Activated naive CD8-positive, alpha-beta T cell treated with anti-CD3 and anti-CD28 coated beads for 36 hours (primary cell): ENCODE measurements around the gene TGFBR1. TPM values are rescaled to one million over a fixed set of nuclear protein-coding genes. Genes with fewer than 3 reads are reported as not detected.

Source experiments
- DNase-seq: peaks from one replicate; pipeline ENCODE4 v3.0.0; 2021
- H3K27ac Mint-ChIP-seq: one replicate; pipeline ENCODE4 v1.8.0; 2022; ENCODE audit warnings: mild to moderate bottlenecking, moderate library complexity, mixed read lengths
- H3K27me3 Mint-ChIP-seq: one replicate; pipeline ENCODE4 v1.8.0; 2022; ENCODE audit warnings: mild to moderate bottlenecking, mixed read lengths
- H3K36me3 Mint-ChIP-seq: one replicate; pipeline ENCODE4 v1.8.0; 2021; ENCODE audit warnings: mild to moderate bottlenecking, mixed read lengths
- H3K4me1 Mint-ChIP-seq: one replicate; pipeline ENCODE4 v1.8.0; 2021; ENCODE audit warnings: mixed read lengths
- H3K4me3 Mint-ChIP-seq: one replicate; pipeline ENCODE4 v1.8.0; 2022; ENCODE audit warnings: mild to moderate bottlenecking, moderate library complexity, mixed read lengths
- H3K9me3 Mint-ChIP-seq: one replicate; pipeline ENCODE4 v1.8.0; 2022; ENCODE audit warnings: mixed read lengths
- total RNA-seq, 2 experiments: library from RNA; stranded (reverse); gene quantifications; one replicate each; pipeline ENCODE4 v1.2.3, GENCODE V29; 2021

The TGFBR1 gene
- total RNA-seq, 2 experiments from 2014 or later = 30.4 to 32.1 TPM

DNA sequence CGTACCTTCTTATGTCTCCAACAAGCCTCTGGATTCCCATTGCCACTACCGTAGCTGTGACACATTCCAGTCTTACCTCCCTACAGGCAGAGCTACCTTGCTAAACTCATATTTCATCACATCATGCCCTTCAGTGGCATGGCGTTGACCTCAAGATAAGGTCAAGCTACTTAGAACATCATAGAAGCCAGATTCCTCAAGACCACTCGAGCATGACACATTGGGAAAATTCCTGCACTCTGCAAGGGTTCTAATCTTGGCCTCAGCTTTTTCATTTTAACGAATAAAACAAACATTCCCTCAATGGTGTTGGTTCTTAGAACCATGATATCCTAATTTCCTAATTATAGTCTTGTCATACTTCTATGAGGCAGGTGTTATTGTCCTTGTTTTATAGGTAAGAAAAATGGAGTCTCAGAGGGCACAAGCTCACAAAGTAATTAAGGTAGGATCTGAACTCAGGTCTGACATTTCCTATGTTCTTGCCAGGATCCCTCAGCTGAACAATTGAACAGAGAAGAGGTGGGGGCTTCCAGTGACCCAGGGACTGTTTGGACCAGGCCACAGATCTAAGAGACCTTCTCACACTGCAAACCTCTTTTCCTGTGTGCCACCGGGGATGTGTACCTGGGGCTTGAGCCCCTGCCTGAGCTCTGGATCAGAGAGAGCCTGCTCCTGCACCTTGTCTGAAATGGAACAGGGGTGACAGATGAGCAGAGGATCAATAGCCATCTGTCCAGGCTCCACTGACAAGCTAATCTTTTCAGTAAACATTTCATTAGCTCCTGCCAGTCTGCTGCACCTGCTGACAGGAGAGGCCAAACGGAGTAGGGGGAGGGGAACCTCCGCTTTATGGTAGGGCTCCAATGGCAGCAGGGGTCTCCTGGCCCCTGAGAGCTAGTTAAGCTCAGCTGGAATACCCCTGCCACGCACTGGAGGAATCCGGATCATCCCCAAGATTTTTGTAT lies 67.5 kb downstream of the TGFBR1 start:
- H3K4me3 Mint-ChIP-seq = no peak overlapping the region
- no peaks in the 10 kb centered on the region for H3K9me3 Mint-ChIP-seq
- peaks cover 4% of the 10 kb centered on the region for H3K27me3 Mint-ChIP-seq
- no peaks in the 10 kb centered on the region for H3K36me3 Mint-ChIP-seq
- peaks cover 30% of the 10 kb centered on the region for H3K4me1 Mint-ChIP-seq
- no peak overlapping the region for H3K27ac Mint-ChIP-seq
- DNase-seq = no peak

DNA sequence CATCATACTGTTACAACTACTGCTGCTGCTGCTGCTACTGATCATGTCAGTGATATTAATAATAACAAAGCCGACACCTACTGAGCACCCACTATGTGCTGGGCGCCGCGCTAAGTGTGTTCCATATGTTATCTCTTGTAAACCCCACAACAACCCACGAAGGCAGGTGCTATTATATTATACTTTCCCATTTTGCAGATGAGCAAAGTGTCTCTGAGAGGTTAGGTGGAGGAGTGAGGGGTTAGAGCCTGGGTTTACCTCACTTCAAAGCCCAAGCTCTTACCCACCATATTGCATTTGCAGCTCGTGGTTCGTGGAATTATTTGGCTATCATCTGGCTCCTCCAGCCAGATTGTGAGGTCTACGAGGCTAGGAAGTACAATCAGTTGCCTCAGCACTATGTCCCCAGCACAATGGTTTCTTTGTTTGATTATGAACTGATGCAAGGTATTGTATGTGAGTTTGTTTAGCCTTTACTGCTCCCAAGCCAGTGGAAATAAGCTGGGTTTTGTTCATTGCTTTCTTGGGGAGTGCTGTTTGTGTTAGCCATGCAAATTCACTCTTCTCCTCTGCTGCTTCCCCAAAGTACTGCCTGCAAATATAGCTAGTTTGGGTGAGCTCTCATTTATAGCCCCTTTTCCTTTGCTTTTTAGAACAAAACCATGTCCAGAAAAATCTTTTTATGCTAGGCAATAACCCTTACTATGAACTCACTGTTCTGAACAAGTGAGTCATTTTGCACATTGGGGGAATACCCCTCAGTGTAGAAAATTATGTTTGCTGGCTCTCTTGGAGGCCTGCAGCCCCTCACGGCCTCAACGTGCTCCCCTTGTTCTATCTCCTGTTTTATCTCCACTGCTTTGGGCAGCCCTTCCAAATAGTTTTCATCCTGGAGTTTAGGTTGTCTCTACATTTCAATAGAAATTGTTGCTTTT lies 68.9 kb downstream of the TGFBR1 start:
- Mint-ChIP-seq H3K4me3 (no peak overlapping the region), H3K27me3 (peaks cover 4% of the 10 kb centered on the region), H3K36me3 (no peaks in the 10 kb centered on the region), H3K9me3 (no peaks in the 10 kb centered on the region), H3K4me1 (peaks cover 25% of the 10 kb centered on the region), H3K27ac (no peak overlapping the region)
- DNase-seq = no peak

DNA sequence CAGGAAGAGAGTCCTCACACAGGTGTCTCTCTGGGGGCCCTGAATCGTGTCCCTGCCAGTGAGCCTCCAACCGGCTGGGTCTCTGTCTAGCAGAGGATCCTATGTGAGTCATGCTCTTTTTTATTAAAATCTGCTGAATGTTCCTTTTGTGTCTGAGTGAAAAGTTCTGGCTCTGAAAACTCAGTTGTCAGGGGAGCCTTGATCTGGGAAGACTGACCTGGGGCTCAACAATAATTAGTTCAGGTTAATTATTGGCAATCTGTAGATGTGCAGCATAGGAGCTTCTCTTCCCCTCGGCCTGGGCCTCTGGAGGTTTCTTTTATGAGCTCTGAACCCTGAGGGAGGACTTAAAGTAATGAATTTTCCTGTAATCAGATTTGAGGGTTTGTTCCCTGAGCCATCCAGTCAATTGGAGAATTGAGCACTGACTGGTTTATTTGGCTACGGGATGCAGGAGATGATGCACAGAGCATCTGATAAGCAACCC lies 71.7 kb downstream of the TGFBR1 start:
- H3K4me1 Mint-ChIP-seq = peaks cover 50% of the 10 kb centered on the region
- DNase-seq = no peak
- H3K9me3 Mint-ChIP-seq = no peaks in the 10 kb centered on the region
- H3K27me3 Mint-ChIP-seq = no peaks in the 10 kb centered on the region
- H3K4me3 Mint-ChIP-seq = no peak overlapping the region
- H3K27ac Mint-ChIP-seq = no peak overlapping the region
- H3K36me3 Mint-ChIP-seq = peaks cover 10% of the 10 kb centered on the region

DNA sequence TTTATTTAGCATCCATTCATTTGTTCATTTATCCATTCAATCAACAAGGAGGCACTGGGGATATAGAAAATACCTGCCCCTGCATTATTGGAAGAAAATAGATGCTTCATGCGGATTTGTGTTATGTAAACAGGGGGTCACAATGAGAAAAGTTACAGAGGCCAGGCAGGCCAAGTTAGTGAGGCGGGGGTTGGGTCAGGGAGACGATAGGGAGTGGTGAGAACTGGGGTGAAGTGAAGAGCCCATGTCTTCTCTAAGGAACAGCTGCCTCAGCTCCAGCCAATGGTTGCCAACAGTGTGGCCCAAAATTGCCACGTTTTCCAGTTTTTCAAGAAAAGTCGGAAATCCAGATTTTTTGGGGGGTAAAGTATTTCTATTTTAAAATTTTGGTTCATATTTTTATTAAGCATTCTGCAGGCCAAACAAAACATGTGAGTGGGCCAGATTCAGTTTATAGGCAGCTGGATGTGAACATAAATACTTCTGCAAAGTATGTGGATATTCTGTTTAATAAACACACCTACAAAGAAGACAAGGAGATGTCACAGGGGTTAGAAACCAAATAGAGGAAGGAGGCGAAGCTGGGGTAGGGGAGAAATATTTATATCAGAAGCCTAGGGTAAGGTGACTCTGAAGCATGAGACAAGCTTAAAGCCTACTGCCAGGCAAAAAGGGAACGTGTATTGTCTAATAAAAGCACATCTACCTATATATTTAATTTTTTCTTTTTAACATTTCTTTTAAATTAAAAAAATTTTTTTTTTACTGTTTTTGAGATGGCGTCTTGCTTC lies 72.9 kb downstream of the TGFBR1 start:
- no peak for DNase-seq
- H3K36me3 Mint-ChIP-seq = peaks cover 11% of the 10 kb centered on the region
- peaks cover 61% of the 10 kb centered on the region for H3K4me1 Mint-ChIP-seq
- H3K27me3 Mint-ChIP-seq = no peaks in the 10 kb centered on the region
- no peak overlapping the region for H3K4me3 Mint-ChIP-seq
- no peaks in the 10 kb centered on the region for H3K9me3 Mint-ChIP-seq
- no peak overlapping the region for H3K27ac Mint-ChIP-seq

DNA sequence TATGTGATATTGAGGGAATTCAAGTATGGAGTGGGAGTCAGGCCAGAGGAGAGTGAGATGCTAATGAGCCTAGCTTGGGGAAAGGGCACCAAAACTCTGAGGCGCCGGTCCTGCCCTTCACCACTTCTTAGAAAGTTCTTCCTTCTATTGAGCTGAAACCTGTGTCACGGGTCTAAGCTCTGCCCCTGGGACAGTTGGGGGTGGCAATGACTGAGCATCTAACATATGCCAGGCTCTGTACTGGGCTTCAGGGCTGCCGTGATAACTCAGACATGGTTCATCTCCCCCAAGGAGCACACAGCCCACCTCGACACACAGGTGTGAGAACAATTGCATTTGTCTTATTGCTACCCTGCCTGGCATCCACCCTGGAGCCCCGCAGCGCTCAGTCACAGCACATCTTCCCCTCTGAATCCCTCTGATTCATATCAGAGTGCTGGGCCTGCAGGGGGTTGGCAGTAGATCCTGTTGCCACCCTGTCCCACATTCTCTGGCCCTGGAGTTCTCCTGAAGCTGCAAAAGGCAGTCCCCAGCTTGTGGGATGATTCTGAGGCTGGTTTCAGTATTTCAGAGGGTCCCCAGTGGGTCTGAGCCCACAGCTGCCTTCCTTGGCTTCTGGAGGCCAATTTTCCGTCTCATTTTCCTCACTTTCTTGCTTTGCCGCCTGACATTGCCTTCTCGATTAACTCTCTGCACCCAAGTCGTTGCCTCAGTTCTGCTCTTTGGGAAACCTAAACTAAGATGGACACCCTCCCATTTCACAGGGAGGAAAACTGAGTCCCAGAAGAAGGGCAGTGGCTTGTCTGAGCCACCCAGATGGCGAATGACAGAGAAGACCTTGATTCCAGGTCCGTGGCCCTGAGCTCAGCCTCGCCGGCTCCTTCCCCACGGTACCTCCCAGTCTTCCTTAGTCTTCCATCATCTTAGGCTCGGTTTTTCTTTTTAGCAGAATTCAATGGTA lies 74.3 kb downstream of the TGFBR1 start:
- Mint-ChIP-seq H3K9me3 (no peaks in the 10 kb centered on the region), H3K27ac (no peak overlapping the region), H3K27me3 (no peaks in the 10 kb centered on the region), H3K4me3 (no peak overlapping the region), H3K4me1 (peaks cover 65% of the 10 kb centered on the region), H3K36me3 (peaks cover 11% of the 10 kb centered on the region)
- DNase-seq = no peak

DNA sequence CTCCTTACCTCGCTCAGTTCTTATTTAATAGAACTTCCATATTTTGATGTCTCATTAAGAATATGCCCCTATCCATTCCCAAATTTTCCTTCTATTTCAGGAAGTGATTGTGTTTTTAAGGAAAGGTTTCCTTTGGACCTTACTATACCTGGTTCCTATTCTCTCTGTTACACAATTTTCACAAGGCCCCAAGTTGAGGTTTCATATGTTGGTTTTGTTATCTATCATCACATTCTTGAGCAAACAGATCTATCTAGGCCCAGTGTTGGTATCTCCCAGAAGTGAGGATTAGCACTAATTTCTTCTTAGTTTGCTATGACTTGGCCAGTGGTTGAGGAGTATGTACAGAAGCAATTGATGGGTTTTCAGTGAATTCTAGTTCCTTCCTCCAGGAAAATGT lies 75.3 kb downstream of the TGFBR1 start:
- Mint-ChIP-seq H3K27ac (peak overlapping the region; percentile 92), H3K4me1 (peaks cover 65% of the 10 kb centered on the region), H3K27me3 (no peaks in the 10 kb centered on the region), H3K9me3 (no peaks in the 10 kb centered on the region), H3K36me3 (peaks cover 11% of the 10 kb centered on the region), H3K4me3 (peak overlapping the region; percentile 32)
- DNase-seq = no peak

DNA sequence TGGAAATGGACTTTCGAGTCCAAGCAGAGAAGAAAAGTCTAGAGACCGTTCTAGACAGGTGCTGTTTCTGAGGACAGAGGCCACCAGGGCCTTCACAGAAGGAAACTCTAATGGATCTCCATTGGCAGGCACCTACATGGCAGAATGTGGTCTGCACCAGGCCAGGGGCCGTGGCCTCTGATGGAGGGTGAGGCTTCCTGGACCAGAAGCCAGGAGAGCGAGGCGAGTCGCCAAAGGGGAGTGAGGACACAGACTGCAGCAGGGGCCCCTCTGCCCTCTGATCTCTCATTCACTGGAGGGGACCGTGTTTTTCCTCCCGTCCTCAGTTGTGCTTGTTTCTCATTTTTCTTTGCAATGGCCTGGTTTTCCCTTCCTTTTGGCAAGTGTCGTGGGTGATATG lies 75.7 kb downstream of the TGFBR1 start:
- Mint-ChIP-seq H3K9me3 (no peaks in the 10 kb centered on the region), H3K27ac (peak overlapping the region; percentile 92), H3K27me3 (no peaks in the 10 kb centered on the region), H3K36me3 (peaks cover 11% of the 10 kb centered on the region), H3K4me3 (peak overlapping the region; percentile 32), H3K4me1 (peaks cover 65% of the 10 kb centered on the region)
- DNase-seq = peak; percentile 30

DNA sequence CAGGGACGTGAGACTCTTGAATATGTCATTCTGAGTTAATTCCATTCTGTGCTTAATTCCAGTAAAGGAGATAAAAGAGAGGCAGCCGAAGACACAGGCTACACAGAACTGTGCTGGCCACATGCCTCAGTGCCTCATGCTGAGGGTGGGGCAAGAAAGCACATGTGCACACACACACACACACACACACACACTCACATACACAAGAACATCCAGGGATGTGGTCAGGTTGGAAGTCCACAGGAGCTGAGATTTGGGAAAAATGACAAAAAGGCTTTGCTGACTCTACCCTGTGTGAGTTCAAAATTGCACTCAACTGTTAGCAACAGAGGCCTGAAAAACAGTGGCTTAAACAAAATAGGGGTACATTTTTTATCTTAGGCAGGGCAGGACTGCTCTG lies 76.3 kb downstream of the TGFBR1 start:
- no peak for DNase-seq
- peaks cover 65% of the 10 kb centered on the region for H3K4me1 Mint-ChIP-seq
- H3K4me3 Mint-ChIP-seq = no peak overlapping the region
- H3K36me3 Mint-ChIP-seq = peaks cover 11% of the 10 kb centered on the region
- no peaks in the 10 kb centered on the region for H3K9me3 Mint-ChIP-seq
- H3K27ac Mint-ChIP-seq = peak overlapping the region; percentile 92
- H3K27me3 Mint-ChIP-seq = no peaks in the 10 kb centered on the region

DNA sequence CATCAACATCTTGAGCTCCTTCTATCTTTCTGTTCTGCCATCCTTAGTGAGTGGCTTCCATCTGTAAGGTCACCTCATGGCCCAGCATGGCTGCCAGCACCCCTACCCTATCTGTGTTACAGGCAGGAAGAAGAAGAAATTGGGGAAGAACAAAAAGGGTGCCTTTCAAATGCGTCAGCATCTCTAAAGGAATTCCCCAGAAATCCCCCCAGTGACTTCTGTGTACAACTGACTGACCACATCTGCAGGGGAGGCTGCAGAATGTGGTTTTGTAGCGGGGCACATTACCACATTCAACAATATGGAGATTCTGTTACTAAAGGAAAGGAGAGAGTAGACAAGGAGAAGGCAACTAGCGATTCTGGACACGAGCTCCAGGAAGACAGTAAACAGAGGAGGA lies 76.7 kb downstream of the TGFBR1 start:
- Mint-ChIP-seq H3K4me1 (peaks cover 61% of the 10 kb centered on the region), H3K27ac (peak overlapping the region; percentile 92), H3K4me3 (peak overlapping the region; percentile 44), H3K27me3 (no peaks in the 10 kb centered on the region), H3K36me3 (peaks cover 11% of the 10 kb centered on the region), H3K9me3 (no peaks in the 10 kb centered on the region)
- peak; percentile 61 for DNase-seq

DNA sequence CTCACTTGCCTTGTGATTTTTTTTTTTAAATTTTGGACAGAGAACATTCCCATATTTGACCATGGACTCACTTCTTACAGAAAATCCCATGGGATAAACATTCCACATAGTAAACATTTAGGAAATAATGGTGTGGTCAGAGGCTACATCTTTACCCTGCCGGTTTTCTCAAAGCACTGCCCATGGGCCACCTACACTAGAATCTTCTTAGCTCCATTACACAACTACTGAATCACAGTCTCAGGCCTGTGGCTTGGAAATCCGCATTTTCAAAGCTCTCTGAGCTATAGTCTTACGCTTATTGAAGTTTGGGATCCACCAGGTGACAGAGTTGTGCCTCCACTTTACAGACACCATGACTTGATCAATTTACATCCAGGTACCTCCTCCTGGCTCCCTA lies 77.4 kb downstream of the TGFBR1 start:
- no peaks in the 10 kb centered on the region for H3K27me3 Mint-ChIP-seq
- H3K9me3 Mint-ChIP-seq = no peaks in the 10 kb centered on the region
- H3K36me3 Mint-ChIP-seq = peaks cover 11% of the 10 kb centered on the region
- H3K27ac Mint-ChIP-seq = peak overlapping the region; percentile 58
- no peak overlapping the region for H3K4me3 Mint-ChIP-seq
- no peak for DNase-seq
- H3K4me1 Mint-ChIP-seq = peaks cover 66% of the 10 kb centered on the region

DNA sequence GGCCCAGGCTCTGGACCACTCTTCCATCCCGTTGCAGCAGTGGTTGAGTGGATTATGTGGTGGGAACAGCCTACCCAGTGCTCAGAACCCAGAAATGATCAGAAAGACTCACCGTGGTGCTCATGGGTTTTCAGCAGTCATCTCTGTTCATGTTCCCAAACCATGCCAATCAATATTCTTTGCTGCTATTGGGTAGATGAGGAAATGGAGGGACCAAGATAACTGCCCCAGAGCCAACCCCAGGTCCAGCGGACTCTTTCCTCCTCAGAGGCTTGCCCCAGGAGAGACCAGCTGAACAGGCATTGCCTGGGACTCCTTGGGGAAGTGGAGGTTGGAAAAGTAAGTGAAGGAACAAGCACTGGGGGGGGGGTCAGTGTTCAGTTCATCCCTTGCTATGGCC lies 78.7 kb downstream of the TGFBR1 start:
- no peaks in the 10 kb centered on the region for H3K9me3 Mint-ChIP-seq
- DNase-seq = no peak
- peak overlapping the region; percentile 89 for H3K27ac Mint-ChIP-seq
- H3K27me3 Mint-ChIP-seq = no peaks in the 10 kb centered on the region
- peaks cover 11% of the 10 kb centered on the region for H3K36me3 Mint-ChIP-seq
- no peak overlapping the region for H3K4me3 Mint-ChIP-seq
- peaks cover 67% of the 10 kb centered on the region for H3K4me1 Mint-ChIP-seq

DNA sequence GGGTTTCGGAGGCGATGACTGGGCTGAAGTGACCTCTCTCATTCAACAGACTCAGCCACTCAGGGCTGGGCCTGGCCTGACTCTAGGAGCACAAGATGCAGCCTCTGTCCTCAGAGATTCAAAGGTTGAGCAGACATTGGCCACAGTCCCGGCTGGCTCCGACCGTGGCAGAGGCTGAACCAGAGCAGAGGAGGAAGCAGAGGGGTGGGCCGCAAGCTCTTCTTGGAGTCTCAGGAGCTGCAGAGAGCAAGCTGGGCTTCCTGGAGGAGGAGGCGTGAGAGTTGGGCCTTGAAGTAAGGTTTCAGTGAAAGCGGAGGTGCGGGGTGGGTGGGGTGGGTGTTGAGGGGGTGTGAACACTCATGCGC lies 79.2 kb downstream of the TGFBR1 start:
- Mint-ChIP-seq H3K27me3 (no peaks in the 10 kb centered on the region), H3K36me3 (peaks cover 11% of the 10 kb centered on the region), H3K9me3 (no peaks in the 10 kb centered on the region), H3K4me1 (peaks cover 62% of the 10 kb centered on the region), H3K27ac (peak overlapping the region; percentile 89), H3K4me3 (no peak overlapping the region)
- DNase-seq = no peak

DNA sequence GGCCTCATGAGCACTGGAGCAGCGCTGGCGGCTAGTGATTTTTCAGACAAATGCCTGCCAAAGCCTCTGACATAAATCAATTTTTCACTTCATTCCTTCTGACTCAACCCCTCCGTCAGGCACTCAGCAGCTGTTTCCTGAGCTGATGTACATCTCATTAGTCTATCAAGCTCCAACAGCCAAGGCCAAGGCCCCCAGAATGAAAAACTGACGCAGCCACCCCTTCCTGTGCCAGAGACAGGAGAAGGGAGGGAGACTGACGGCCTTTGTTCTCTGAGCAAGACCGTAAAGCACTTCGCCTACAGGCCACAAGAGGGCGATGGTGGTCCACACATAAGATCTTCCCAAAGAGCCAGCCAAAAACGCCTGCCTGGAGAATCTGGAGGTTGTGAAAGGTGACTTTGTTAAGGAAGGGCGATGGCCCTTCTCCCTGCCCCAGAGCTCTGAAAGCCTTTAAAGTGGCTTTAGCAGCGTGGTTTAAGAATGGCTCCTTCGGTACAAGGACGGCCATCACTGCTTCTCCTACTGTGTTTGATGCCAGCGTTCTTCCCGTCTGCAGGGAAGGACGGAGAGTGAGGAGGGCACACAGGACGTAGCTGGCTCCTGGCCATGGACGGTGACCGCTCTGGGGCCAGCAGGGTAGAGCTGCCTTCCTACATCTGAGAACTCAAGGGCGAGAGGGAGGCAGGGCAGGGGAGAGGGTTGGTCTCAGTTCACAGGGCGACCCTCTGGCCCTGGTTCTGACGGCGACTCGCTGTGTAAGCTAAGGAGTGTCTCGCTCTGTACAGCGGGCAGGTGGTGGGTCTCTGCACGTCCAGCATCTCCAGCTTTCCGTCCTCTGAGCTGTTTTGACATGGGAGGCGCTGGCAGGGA lies 79.8 kb downstream of the TGFBR1 start:
- peaks cover 56% of the 10 kb centered on the region for H3K4me1 Mint-ChIP-seq
- peaks cover 11% of the 10 kb centered on the region for H3K36me3 Mint-ChIP-seq
- peak overlapping the region; percentile 89 for H3K27ac Mint-ChIP-seq
- peak overlapping the region; percentile 12 for H3K4me3 Mint-ChIP-seq
- no peaks in the 10 kb centered on the region for H3K9me3 Mint-ChIP-seq
- peak; percentile 84 for DNase-seq
- H3K27me3 Mint-ChIP-seq = no peaks in the 10 kb centered on the region
